ENCODE results near the gene TSSC4. TPM values are rescaled to one million over a fixed set of nuclear protein-coding genes. Genes with fewer than 3 reads are reported as not detected.
A peak's percentile ranks its signal among the peaks of the same experiment; 100 is the strongest.

Gene TSSC4
- total RNA-seq, 1 donor from 2014 or later: 59.7 TPM

DNA sequence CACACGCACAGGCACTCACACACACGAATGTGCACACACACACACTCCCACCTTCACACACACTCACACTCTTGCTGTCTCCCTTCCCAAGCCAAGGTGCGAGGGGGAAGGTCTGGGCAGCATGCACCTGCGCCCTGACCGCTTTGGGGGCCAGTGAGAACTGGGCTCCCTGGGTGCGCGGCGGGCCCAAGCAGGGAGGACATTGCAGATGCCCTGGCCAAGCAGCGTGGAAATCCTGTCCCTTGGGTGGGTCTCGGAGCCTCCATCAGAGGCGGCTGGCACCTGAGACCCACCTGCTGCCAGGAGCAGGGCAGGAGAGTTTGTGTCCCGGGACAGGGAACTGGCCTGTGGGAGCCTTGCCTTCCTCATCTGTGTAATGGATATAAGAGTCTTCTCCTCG is 20.2 kb upstream of the TSSC4 start:
- H3K27me3 Mint-ChIP-seq: no peaks in the 10 kb centered on the region
- peaks cover 3% of the 10 kb centered on the region for H3K36me3 Mint-ChIP-seq (ENCODE audit: low read depth)
- ChIA-PET POLR2A (interaction anchor here (8.5 kb wide), 1 partner anchor 20 kb away, joined by 91 read pairs; the partner anchor contains the start of gene TSSC4), CTCF (no interaction called here)
- no peak for TF ChIP-seq CTCF (IDR thresholded peaks at IDR 0.05)
- peaks cover 70% of the 10 kb centered on the region for H3K4me1 Mint-ChIP-seq
- H3K4me3 Mint-ChIP-seq: peak overlapping the region; percentile 66
- DNase-seq (no peak), ATAC-seq (ENCODE audit: low read depth) (no peak)
- intact Hi-C loops (cut with micrococcal nuclease): loop anchor here (5.0 kb wide), 2 partner anchors 113 to 528 kb away; partner anchors contain the start of gene LSP1
- H3K27ac Mint-ChIP-seq: peak overlapping the region; percentile 83
- H3K9me3 Mint-ChIP-seq: no peaks in the 10 kb centered on the region

DNA sequence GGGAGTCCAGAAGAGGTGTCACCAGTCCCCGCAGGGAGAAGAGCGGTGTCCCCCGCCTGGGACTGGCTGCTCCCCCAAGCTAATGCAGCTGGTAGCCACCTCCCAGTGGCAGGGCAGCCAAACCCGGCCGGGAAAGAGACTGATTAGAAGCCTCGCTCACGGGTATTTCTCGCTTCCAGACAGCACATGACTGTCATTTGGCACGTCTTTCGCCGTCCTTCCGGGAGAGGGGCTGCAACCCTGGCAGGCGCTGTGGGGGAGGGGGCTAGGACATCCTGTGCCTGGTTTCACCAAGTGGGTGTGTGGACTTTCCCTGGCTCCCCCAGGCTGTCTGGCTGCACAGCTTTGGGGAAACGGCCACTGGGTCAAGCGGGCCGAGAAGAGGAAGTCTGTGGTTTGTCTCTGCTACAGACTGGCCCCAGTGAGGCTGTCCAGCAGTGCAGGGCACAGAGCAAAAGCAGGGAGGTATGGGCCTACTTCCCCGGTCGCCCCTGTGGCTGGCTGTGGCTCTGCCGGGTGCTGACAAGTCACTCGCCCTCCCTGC is 19.7 kb upstream of the TSSC4 start:
- Mint-ChIP-seq H3K4me1 (peaks cover 75% of the 10 kb centered on the region), H3K27me3 (no peaks in the 10 kb centered on the region), H3K9me3 (no peaks in the 10 kb centered on the region), H3K36me3 (ENCODE audit: low read depth) (peaks cover 3% of the 10 kb centered on the region), H3K27ac (peak overlapping the region; percentile 83), H3K4me3 (peak overlapping the region; percentile 66)
- TF ChIP-seq CTCF (IDR thresholded peaks at IDR 0.05): no peak
- ChIA-PET POLR2A (interaction anchor here (8.5 kb wide), 1 partner anchor 19 kb away, joined by 91 read pairs; the partner anchor contains the start of gene TSSC4), CTCF (no interaction called here)
- ATAC-seq (ENCODE audit: low read depth) (no peak), DNase-seq (no peak)
- intact Hi-C loops (cut with micrococcal nuclease): loop anchor here (5.0 kb wide), 2 partner anchors 114 to 529 kb away; partner anchors contain the start of gene LSP1

DNA sequence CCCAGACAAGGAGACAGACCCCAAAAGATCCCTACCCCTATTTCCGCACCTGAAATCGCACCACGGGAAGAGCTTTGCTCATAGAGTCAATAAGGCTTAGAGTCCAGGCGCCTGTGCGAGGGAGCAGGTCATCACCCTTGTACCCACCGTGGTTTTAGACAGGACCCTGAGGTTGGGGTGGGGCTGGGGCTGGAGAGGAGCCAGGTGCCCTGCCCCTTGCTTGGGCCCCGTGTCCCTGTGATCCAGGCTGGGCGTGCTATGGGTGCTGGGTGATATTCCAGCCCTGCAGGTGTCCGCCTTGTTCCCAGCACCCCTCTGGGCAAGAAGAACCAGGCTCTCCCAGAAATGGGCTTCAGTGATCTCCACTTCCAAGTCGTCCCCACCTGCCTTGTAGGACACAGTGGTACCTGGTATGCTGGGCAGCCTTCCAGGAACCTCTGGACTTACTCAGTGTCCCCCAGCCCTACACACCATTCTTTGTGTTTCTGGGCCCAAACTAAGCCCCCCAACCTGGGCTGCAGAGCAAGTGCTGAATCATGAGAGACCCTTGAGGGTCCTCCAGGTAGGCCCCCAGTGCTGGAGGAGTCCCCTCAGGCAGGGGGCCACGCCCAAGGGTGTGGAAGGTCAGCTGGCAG is 18.9 kb upstream of the TSSC4 start:
- Mint-ChIP-seq H3K27me3 (no peaks in the 10 kb centered on the region), H3K27ac (peak overlapping the region; percentile 84), H3K9me3 (no peaks in the 10 kb centered on the region), H3K4me1 (peaks cover 82% of the 10 kb centered on the region), H3K36me3 (ENCODE audit: low read depth) (peaks cover 3% of the 10 kb centered on the region), H3K4me3 (peak overlapping the region; percentile 66)
- TF ChIP-seq CTCF (IDR thresholded peaks at IDR 0.05): no peak
- no peak for ATAC-seq (ENCODE audit: low read depth)
- POLR2A ChIA-PET: interaction anchor here (1.4 to 8.5 kb wide), 2 partner anchors 18 to 80 kb away, joined by 5 to 91 read pairs; partner anchors contain the start of genes C11orf21, TSPAN32 and TSSC4
- CTCF ChIA-PET: interaction anchor here (1.1 kb wide), 1 partner anchor 39 kb away, joined by 5 read pairs; no protein-coding TSS in a partner anchor
- intact Hi-C loops (cut with micrococcal nuclease): loop anchor here (5.0 kb wide), 2 partner anchors 114 to 529 kb away; partner anchors contain the start of gene LSP1
- no peak for DNase-seq

GRCh38 chr11:2382129-2382517 is 18.4 kb upstream of the TSSC4 start:
- Mint-ChIP-seq H3K4me3 (peak overlapping the region; percentile 41), H3K4me1 (peaks cover 87% of the 10 kb centered on the region), H3K27ac (peak overlapping the region; percentile 84), H3K36me3 (ENCODE audit: low read depth) (peaks cover 3% of the 10 kb centered on the region), H3K27me3 (no peaks in the 10 kb centered on the region), H3K9me3 (no peaks in the 10 kb centered on the region)
- no peak for TF ChIP-seq CTCF (IDR thresholded peaks at IDR 0.05)
- no peak for ATAC-seq (ENCODE audit: low read depth)
- DNase-seq: no peak
- ChIA-PET CTCF (interaction anchor here (1.1 kb wide), 1 partner anchor 39 kb away, joined by 5 read pairs; no protein-coding TSS in a partner anchor), POLR2A (interaction anchor here (1.1 to 8.5 kb wide), 4 partner anchors 10 to 80 kb away, joined by 3 to 91 read pairs (median 4); partner anchors contain the start of genes C11orf21, TSPAN32 and TSSC4)
- intact Hi-C loops (cut with micrococcal nuclease): loop anchor here (5.0 kb wide), 2 partner anchors 115 to 530 kb away; partner anchors contain the start of gene LSP1

All from activated B cell treated with CpG ODN at 0.5 μM for 24 hours (primary cell).